ENCODE results near the gene BTG2. TPM values are rescaled to one million over a fixed set of nuclear protein-coding genes. Genes with fewer than 3 reads are reported as not detected.

The BTG2 gene
- total RNA-seq, 1 experiment from 2014 or later, result 24.2 TPM

DNA sequence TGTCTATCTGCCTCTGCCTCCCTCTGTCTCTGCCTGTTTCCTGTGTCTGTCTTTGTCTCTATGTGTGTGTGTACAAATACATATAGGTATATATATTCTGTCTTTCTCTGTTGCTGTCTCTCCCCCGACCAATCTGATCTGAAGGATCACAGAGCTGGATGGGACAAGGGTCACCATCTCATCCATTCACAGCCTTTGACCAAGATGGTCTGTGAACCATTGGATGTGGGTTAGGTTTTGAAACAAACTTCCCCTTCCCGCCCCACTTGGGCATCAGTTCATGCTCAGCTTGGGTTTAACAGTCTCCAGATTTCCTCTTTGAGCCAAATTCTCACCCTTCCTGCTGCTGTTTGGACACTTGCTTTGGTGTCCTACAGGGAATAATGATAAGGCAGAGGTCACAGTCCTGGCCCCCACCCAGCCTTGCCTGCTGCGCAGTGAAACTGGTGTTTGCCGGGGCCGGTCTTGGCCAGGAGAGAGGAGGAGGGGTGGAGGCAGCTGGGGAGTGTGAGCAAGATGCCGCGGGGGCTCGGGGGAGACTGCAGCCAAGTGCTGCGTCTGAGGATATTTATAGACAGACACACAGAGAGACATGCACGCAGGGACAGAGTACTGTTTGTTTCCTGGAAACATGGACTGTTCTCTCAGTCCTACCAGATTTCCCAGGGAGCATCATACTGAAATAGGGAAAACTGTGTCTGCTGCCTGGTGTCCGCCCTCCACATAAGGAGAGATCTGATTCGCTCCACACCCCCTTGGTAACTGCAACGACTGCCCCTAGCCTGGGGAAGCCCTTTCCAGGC is 27.0 kb upstream of the BTG2 start:
- intact Hi-C loops (cut with micrococcal nuclease), result no loop called here
- H3K27me3 ChIP-seq (ENCODE audit: insufficient read depth, low read length), result no peaks in the 10 kb centered on the region

More for the DNA sequence above, 27.0 kb upstream of the BTG2 start:
- Histone ChIP-seq H3K9ac (ENCODE audit: low read length) (no peak overlapping the region), H3K9me3 (ENCODE audit: control insufficient read depth in 1 of 2, insufficient read depth in 1 of 2, low read depth in 1 of 2, low read length in 2 of 2) (no peaks in the 10 kb centered on the region), H3K9me2 (ENCODE audit: insufficient read depth) (no peaks in the 10 kb centered on the region), H2AFZ (ENCODE audit: low read depth, low read length, poor library complexity, severe bottlenecking) (no peak overlapping the region), H3K36me3 (ENCODE audit: control insufficient read depth in 1 of 2, insufficient read depth in 2 of 2, low read length in 2 of 2) (no peaks in the 10 kb centered on the region), H4K20me1 (ENCODE audit: insufficient read depth) (no peaks in the 10 kb centered on the region), H3K4me2 (ENCODE audit: low read length) (no peak overlapping the region), H3K79me2 (ENCODE audit: insufficient read depth, low read length) (no peaks in the 10 kb centered on the region), H3K4me1 (ENCODE audit: control insufficient read depth in 1 of 2, insufficient read depth in 2 of 2, low read length in 2 of 2) (peaks cover 0 to 12% of the 10 kb centered on the region in 2 experiments; a peak in 2 of 4 replicates), H3K4me3 (replicated peaks in 1 of 2; ENCODE audit: low read depth in 1 of 2, low read length in 2 of 2) (no peak overlapping the region), H3K27ac (ENCODE audit: low read depth, low read length) (no peak overlapping the region)
- DNase-seq (ENCODE audit: low read depth, low spot score) (no peak), ATAC-seq (no peak)
- CTCF ChIA-PET, result interaction anchor here (1.2 to 2.9 kb wide), 2 partner anchors 11 kb away, joined by 7 to 8 read pairs; no protein-coding TSS in a partner anchor
- TF ChIP-seq ZFX (IDR thresholded peaks at IDR 0.05) (no peak), TCF7L2 (IDR thresholded peaks at IDR 0.05; ENCODE audit: borderline replicate concordance, extremely low read depth, insufficient read depth, insufficient read length) (no peak), YY1 (IDR thresholded peaks at IDR 0.05; ENCODE audit: extremely low read depth, insufficient replicate concordance, low read depth, low read length) (no peak), RAD21 (IDR thresholded peaks at IDR 0.05; ENCODE audit: low read depth) (no peak), ELF1 (IDR thresholded peaks at IDR 0.05; ENCODE audit: borderline replicate concordance, low read depth) (no peak), CEBPB (IDR thresholded peaks at IDR 0.05; ENCODE audit: low read depth) (no peak), CBX3 (IDR thresholded peaks at IDR 0.05; ENCODE audit: low read depth) (no peak), JUND (IDR thresholded peaks at IDR 0.05) (no peak), SP1 (IDR thresholded peaks at IDR 0.05; ENCODE audit: low read depth) (no peak), POLR2A (IDR thresholded peaks at IDR 0.05; ENCODE audit: borderline replicate concordance, extremely low read depth, insufficient read depth, insufficient read length) (no peak), EZH2phosphoT487 (IDR thresholded peaks at IDR 0.05; ENCODE audit: borderline replicate concordance) (no peak)
- TF ChIP-seq, protein P1, sequence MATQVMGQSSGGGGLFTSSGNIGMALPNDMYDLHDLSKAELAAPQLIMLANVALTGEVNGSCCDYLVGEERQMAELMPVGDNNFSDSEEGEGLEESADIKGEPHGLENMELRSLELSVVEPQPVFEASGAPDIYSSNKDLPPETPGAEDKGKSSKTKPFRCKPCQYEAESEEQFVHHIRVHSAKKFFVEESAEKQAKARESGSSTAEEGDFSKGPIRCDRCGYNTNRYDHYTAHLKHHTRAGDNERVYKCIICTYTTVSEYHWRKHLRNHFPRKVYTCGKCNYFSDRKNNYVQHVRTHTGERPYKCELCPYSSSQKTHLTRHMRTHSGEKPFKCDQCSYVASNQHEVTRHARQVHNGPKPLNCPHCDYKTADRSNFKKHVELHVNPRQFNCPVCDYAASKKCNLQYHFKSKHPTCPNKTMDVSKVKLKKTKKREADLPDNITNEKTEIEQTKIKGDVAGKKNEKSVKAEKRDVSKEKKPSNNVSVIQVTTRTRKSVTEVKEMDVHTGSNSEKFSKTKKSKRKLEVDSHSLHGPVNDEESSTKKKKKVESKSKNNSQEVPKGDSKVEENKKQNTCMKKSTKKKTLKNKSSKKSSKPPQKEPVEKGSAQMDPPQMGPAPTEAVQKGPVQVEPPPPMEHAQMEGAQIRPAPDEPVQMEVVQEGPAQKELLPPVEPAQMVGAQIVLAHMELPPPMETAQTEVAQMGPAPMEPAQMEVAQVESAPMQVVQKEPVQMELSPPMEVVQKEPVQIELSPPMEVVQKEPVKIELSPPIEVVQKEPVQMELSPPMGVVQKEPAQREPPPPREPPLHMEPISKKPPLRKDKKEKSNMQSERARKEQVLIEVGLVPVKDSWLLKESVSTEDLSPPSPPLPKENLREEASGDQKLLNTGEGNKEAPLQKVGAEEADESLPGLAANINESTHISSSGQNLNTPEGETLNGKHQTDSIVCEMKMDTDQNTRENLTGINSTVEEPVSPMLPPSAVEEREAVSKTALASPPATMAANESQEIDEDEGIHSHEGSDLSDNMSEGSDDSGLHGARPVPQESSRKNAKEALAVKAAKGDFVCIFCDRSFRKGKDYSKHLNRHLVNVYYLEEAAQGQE (IDR thresholded peaks at IDR 0.05; ENCODE audit: low read depth), result no peak
- TF ChIP-seq, protein P2, sequence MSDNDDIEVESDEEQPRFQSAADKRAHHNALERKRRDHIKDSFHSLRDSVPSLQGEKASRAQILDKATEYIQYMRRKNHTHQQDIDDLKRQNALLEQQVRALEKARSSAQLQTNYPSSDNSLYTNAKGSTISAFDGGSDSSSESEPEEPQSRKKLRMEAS (IDR thresholded peaks at IDR 0.05), result no peak
- TF ChIP-seq, protein P3, sequence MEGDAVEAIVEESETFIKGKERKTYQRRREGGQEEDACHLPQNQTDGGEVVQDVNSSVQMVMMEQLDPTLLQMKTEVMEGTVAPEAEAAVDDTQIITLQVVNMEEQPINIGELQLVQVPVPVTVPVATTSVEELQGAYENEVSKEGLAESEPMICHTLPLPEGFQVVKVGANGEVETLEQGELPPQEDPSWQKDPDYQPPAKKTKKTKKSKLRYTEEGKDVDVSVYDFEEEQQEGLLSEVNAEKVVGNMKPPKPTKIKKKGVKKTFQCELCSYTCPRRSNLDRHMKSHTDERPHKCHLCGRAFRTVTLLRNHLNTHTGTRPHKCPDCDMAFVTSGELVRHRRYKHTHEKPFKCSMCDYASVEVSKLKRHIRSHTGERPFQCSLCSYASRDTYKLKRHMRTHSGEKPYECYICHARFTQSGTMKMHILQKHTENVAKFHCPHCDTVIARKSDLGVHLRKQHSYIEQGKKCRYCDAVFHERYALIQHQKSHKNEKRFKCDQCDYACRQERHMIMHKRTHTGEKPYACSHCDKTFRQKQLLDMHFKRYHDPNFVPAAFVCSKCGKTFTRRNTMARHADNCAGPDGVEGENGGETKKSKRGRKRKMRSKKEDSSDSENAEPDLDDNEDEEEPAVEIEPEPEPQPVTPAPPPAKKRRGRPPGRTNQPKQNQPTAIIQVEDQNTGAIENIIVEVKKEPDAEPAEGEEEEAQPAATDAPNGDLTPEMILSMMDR (IDR thresholded peaks at IDR 0.05 in 2 of 3, conservative IDR thresholded peaks at IDR 0.05 in 1 of 3; ENCODE audit: borderline replicate concordance in 1 of 3, insufficient read depth in 1 of 3, low read depth in 2 of 3, low read length in 2 of 3), result no peak
- POLR2A ChIA-PET, result no interaction called here
- no TSS peak for BruUV-seq (replicated peaks)
- RAD21 ChIA-PET (ENCODE audit: low non-redundant PET in 1 of 2, low total read pairs in 2 of 2, uncharacterized antibody in 2 of 2, unreplicated experiment in 2 of 2), result no interaction called here
